Endothelial cell of umbilical vein (primary cell): ENCODE data around the gene TENM4.

Experiments
- CTCF ChIP-seq, 2 donors: IDR thresholded peaks; 1 replicate in 1 of 2; 2 replicates in 1 of 2; pipeline ENCODE4 v1.5.1; 2011; ENCODE audit warnings: low read length in 2 of 2, mild to moderate bottlenecking in 2 of 2, moderate library complexity in 2 of 2, control low read depth in 1 of 2, inconsistent platforms in 1 of 2, low read depth in 1 of 2; ENCODE audit not compliant: insufficient read depth in 1 of 2; ENCODE audit errors: extremely low read depth in 1 of 2
- POLR2A ChIP-seq: IDR thresholded peaks from 2 replicates; pipeline ENCODE4 v1.6.1; 2012; ENCODE audit warnings: low read depth, mild to moderate bottlenecking, control low read depth, low read length

DNA sequence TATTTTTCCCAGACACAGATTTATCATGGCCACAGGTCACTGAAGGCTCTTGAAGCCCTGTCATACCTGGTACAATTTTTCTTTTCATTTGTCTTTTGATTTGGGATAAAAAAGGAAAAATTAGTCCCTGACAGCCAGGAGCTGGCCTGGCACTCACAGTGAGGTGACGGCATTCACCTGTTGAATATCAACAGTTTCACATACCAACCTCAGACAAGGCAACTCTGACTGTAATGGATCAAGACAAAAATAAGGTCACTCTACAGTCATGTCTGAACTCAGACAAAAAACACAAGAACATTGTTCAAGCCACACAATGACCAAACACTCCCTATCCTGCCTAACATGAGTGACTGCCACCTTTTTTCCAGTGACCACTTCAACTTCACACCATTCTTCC is 392.9 kb downstream of the TENM4 start:
- TF ChIP-seq CTCF (IDR thresholded peaks at IDR 0.05; ENCODE audit: extremely low read depth in 1 of 2, insufficient read depth in 1 of 2, low read depth in 1 of 2, low read length in 2 of 2) (no peak), POLR2A (no peak)
